ENCODE measurements around the gene CHST3. TPM values are rescaled to one million over a fixed set of nuclear protein-coding genes. Genes with fewer than 3 reads are reported as not detected.

The CHST3 gene
- total RNA-seq, 1 donor from 2014 or later = 12.9 TPM

GRCh38 chr10:72049472-72049871 lies 85.3 kb downstream of the CHST3 start:
- H3K4me3 Mint-ChIP-seq (ENCODE audit: low read depth) = no peak overlapping the region
- H3K27ac Mint-ChIP-seq = no peak overlapping the region
- H3K27me3 Mint-ChIP-seq = no peaks in the 10 kb centered on the region
- DNase-seq (ENCODE audit: low spot score, unreplicated experiment) = no peak
- H3K36me3 Mint-ChIP-seq (ENCODE audit: insufficient read depth) = no peaks in the 10 kb centered on the region
- TF ChIP-seq CTCF (IDR thresholded peaks at IDR 0.05; ENCODE audit: unreplicated experiment) = no peak
- peaks cover 2% of the 10 kb centered on the region for H3K4me1 Mint-ChIP-seq (ENCODE audit: low read depth)
- no peaks in the 10 kb centered on the region for H3K9me3 Mint-ChIP-seq (ENCODE audit: low read depth)

GRCh38 chr10:72049969-72050781 lies 86.0 kb downstream of the CHST3 start:
- Mint-ChIP-seq H3K27ac (no peak overlapping the region), H3K36me3 (ENCODE audit: insufficient read depth) (no peaks in the 10 kb centered on the region), H3K27me3 (no peaks in the 10 kb centered on the region), H3K4me1 (ENCODE audit: low read depth) (no peaks in the 10 kb centered on the region), H3K9me3 (ENCODE audit: low read depth) (no peaks in the 10 kb centered on the region), H3K4me3 (ENCODE audit: low read depth) (no peak overlapping the region)
- DNase-seq (ENCODE audit: low spot score, unreplicated experiment) = no peak
- no peak for TF ChIP-seq CTCF (IDR thresholded peaks at IDR 0.05; ENCODE audit: unreplicated experiment)

- H3K27me3 Mint-ChIP-seq = no peaks in the 10 kb centered on the region
- no peaks in the 10 kb centered on the region for H3K36me3 Mint-ChIP-seq (ENCODE audit: insufficient read depth)
- no peak for DNase-seq (ENCODE audit: low spot score, unreplicated experiment)
- H3K9me3 Mint-ChIP-seq (ENCODE audit: low read depth) = no peaks in the 10 kb centered on the region
- H3K4me3 Mint-ChIP-seq (ENCODE audit: low read depth) = no peak overlapping the region
- no peak for TF ChIP-seq CTCF (IDR thresholded peaks at IDR 0.05; ENCODE audit: unreplicated experiment)
- H3K27ac Mint-ChIP-seq = no peak overlapping the region
- H3K4me1 Mint-ChIP-seq (ENCODE audit: low read depth) = no peaks in the 10 kb centered on the region
These were observed 86.7 kb downstream of the CHST3 start for GRCh38 chr10:72050873-72051272.

- no peak overlapping the region for H3K4me3 Mint-ChIP-seq (ENCODE audit: low read depth)
- TF ChIP-seq CTCF (IDR thresholded peaks at IDR 0.05; ENCODE audit: unreplicated experiment) = no peak
- H3K27ac Mint-ChIP-seq = no peak overlapping the region
- DNase-seq (ENCODE audit: low spot score, unreplicated experiment) = no peak
- H3K9me3 Mint-ChIP-seq (ENCODE audit: low read depth) = no peaks in the 10 kb centered on the region
- peaks cover 6% of the 10 kb centered on the region for H3K4me1 Mint-ChIP-seq (ENCODE audit: low read depth)
- H3K27me3 Mint-ChIP-seq = no peaks in the 10 kb centered on the region
- no peaks in the 10 kb centered on the region for H3K36me3 Mint-ChIP-seq (ENCODE audit: insufficient read depth)
These were observed 89.5 kb downstream of the CHST3 start for GRCh38 chr10:72053690-72054089.

GRCh38 chr10:72056113-72056512 lies 91.9 kb downstream of the CHST3 start:
- Mint-ChIP-seq H3K36me3 (ENCODE audit: insufficient read depth) (no peaks in the 10 kb centered on the region), H3K9me3 (ENCODE audit: low read depth) (no peaks in the 10 kb centered on the region), H3K4me1 (ENCODE audit: low read depth) (peaks cover 9% of the 10 kb centered on the region), H3K4me3 (ENCODE audit: low read depth) (no peak overlapping the region), H3K27me3 (no peaks in the 10 kb centered on the region), H3K27ac (no peak overlapping the region)
- no peak for TF ChIP-seq CTCF (IDR thresholded peaks at IDR 0.05; ENCODE audit: unreplicated experiment)
- DNase-seq (ENCODE audit: low spot score, unreplicated experiment) = no peak

Data from progenitor cell of endocrine pancreas (in vitro differentiated cells).